MM.1S (cell line): ENCODE measurements around the gene DHRS7B.

Experiments
- EZH2phosphoT487 ChIP-seq: fragments of 300-600 bp; sonication (generic); IDR thresholded peaks from 2 replicates; pipeline ENCODE4 v1.6.1; 2018; ENCODE audit warnings: antibody characterized with exemption, low read length
- TF ChIP-seq, protein P1 (sequence below): fragments of 300-600 bp; sonication (generic); IDR thresholded peaks from 2 replicates; pipeline ENCODE4 v1.5.1; 2016; ENCODE audit warnings: antibody characterized with exemption, low read length, mixed read lengths

DNA sequence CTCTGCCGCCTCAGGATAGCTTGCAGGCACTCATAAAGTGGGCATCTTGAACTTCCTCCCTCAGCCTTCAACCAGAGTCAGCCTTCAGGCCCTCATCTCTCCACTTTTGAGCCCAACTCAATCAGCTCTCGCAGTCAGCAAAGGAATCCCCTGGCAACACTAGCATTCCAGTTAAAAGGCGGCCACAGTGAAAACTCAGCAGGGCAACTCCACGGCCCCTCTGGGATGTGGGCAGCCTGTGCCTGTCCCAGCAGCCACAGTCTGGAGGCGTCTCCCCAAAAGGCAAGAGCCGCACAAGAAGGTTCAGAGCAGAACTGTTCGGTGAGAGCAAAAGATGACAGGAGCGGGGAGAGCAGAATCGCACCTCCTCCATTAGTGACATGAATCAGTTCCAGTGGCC lies 78.2 kb downstream of the DHRS7B start:
- TF ChIP-seq, protein P1, sequence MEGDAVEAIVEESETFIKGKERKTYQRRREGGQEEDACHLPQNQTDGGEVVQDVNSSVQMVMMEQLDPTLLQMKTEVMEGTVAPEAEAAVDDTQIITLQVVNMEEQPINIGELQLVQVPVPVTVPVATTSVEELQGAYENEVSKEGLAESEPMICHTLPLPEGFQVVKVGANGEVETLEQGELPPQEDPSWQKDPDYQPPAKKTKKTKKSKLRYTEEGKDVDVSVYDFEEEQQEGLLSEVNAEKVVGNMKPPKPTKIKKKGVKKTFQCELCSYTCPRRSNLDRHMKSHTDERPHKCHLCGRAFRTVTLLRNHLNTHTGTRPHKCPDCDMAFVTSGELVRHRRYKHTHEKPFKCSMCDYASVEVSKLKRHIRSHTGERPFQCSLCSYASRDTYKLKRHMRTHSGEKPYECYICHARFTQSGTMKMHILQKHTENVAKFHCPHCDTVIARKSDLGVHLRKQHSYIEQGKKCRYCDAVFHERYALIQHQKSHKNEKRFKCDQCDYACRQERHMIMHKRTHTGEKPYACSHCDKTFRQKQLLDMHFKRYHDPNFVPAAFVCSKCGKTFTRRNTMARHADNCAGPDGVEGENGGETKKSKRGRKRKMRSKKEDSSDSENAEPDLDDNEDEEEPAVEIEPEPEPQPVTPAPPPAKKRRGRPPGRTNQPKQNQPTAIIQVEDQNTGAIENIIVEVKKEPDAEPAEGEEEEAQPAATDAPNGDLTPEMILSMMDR, result no peak
- no peak for TF ChIP-seq EZH2phosphoT487
